B cell (primary cell): ENCODE results near the gene TBC1D14. TPM values are rescaled to one million over a fixed set of nuclear protein-coding genes. Genes with fewer than 3 reads are reported as not detected.

Experiments used
- ATAC-seq: fragments of 200-7000 bp; cut with Tn5 transposase; one replicate; pipeline ENCODE4 v1.10.0; 2021; ENCODE audit warnings: low read depth, mild to moderate bottlenecking, moderate number of reproducible peaks, moderate library complexity
- CTCF ChIA-PET: fragments of 350-600 bp; sonication (Branson Sonifier 250); formaldehyde crosslinking; loops from one replicate; lab custom pipeline; 2021; ENCODE audit warnings: antibody characterized with exemption, inconsistent platforms; lab: Charles Lee
- POLR2A ChIA-PET: fragments of 350-600 bp; sonication (Branson Sonifier 250); formaldehyde crosslinking; loops from one replicate; lab custom pipeline; 2021; ENCODE audit warnings: antibody characterized with exemption; lab: Charles Lee
- DNase-seq: peaks from one replicate; pipeline ENCODE4 v3.0.0; 2013
- H2AFZ ChIP-seq: 2 replicates; pipeline ENCODE4 v1.6.1; 2012; ENCODE audit warnings: mild to moderate bottlenecking, low read depth, low read length; ENCODE audit not compliant: insufficient read depth, poor library complexity, severe bottlenecking
- H3K27ac ChIP-seq, 2 donors: 1 replicate in 1 of 2; 2 replicates in 1 of 2; pipeline ENCODE4 v1.5.1; 2012 to 2013; ENCODE audit warnings: low read length in 2 of 2, mild to moderate bottlenecking in 2 of 2, moderate library complexity in 1 of 2
- H3K27me3 ChIP-seq, 4 experiments: fragments of 200-600 bp in 1 of 4; sonication (generic) in 1 of 4; replicated peaks in 1 of 4; 1 replicate in 2 of 4; 2 replicates in 2 of 4; pipeline versions ENCODE4 v1.6.1 to v1.7.0; 2013 to 2016; ENCODE audit warnings: low read length in 3 of 4, mild to moderate bottlenecking in 2 of 4, mixed read lengths in 1 of 4, moderate library complexity in 1 of 4; ENCODE audit not compliant: insufficient read depth in 4 of 4, control insufficient read depth in 3 of 4; ENCODE audit errors: control extremely low read depth in 1 of 4
- H3K36me3 ChIP-seq, 2 experiments: replicated peaks in 1 of 2; 1 replicate in 1 of 2; 2 replicates in 1 of 2; pipeline versions ENCODE4 v1.6.1 to v1.7.1; 2013; ENCODE audit warnings: low read length in 1 of 2; ENCODE audit not compliant: insufficient read depth in 2 of 2, control insufficient read depth in 1 of 2; ENCODE audit errors: control extremely low read depth in 1 of 2, extremely low read depth in 1 of 2
- H3K4me1 ChIP-seq, 2 donors: fragments of 200-600 bp in 1 of 2; sonication (generic) in 1 of 2; 1 replicate in 1 of 2; 2 replicates in 1 of 2; pipeline versions ENCODE4 v1.5.1 to v1.6.1; 2013 to 2017; ENCODE audit warnings: low read length in 2 of 2; ENCODE audit not compliant: control insufficient read depth in 2 of 2, insufficient read depth in 2 of 2
- H3K4me2 ChIP-seq: replicated peaks from 2 replicates; pipeline ENCODE3; 2012; ENCODE audit warnings: mild to moderate bottlenecking, low read depth, low read length; ENCODE audit not compliant: poor library complexity, severe bottlenecking
- H3K4me3 ChIP-seq, 5 experiments: fragments of 200-600 bp in 1 of 5; sonication (generic) in 1 of 5; 1 replicate in 3 of 5; 2 replicates in 2 of 5; pipeline versions ENCODE4 v1.5.1 to v1.7.0; 2011 to 2016; ENCODE audit warnings: low read length in 4 of 5, mild to moderate bottlenecking in 4 of 5, low read depth in 2 of 5, control low read depth in 1 of 5, moderate library complexity in 1 of 5; ENCODE audit not compliant: insufficient read depth in 1 of 5; ENCODE audit errors: control extremely low read depth in 1 of 5, extremely low read depth in 1 of 5
- H3K79me2 ChIP-seq: fragments of 200-600 bp; sonication (generic); one replicate; pipeline ENCODE4 v1.6.0; 2016; ENCODE audit warnings: low read length; ENCODE audit not compliant: control insufficient read depth, insufficient read depth
- H3K9ac ChIP-seq: fragments of 200-600 bp; sonication (generic); 2 replicates; pipeline ENCODE4 v1.6.1; 2017; ENCODE audit warnings: mild to moderate bottlenecking, low read length, moderate library complexity
- H3K9me3 ChIP-seq, 3 donors: one replicate each; pipeline versions ENCODE4 v1.6.1 to v1.7.1; 2013; ENCODE audit warnings: low read length in 2 of 3; ENCODE audit not compliant: control insufficient read depth in 2 of 3, insufficient read depth in 1 of 3; ENCODE audit errors: control extremely low read depth in 1 of 3
- H4K20me1 ChIP-seq: 2 replicates; pipeline ENCODE4 v1.6.0; 2012; ENCODE audit warnings: mild to moderate bottlenecking, low read length; ENCODE audit not compliant: insufficient read depth, control insufficient read depth, poor library complexity, severe bottlenecking
- H3K27ac Mint-ChIP-seq: one replicate; pipeline ENCODE4 v1.8.0; 2021; ENCODE audit warnings: mixed read lengths
- H3K27me3 Mint-ChIP-seq: one replicate; pipeline ENCODE4 v1.8.0; 2021; ENCODE audit warnings: mixed read lengths
- H3K4me1 Mint-ChIP-seq: one replicate; pipeline ENCODE4 v1.8.0; 2021; ENCODE audit warnings: mixed read lengths
- H3K4me3 Mint-ChIP-seq: one replicate; pipeline ENCODE4 v1.8.0; 2021; ENCODE audit warnings: mixed read lengths
- H3K9me3 Mint-ChIP-seq: one replicate; pipeline ENCODE4 v1.8.0; 2022; ENCODE audit warnings: mixed read lengths; ENCODE audit not compliant: insufficient read depth
- CTCF ChIP-seq: fragments of 200-600 bp; IDR thresholded peaks from one replicate; pipeline ENCODE4 v1.8.0; 2022; ENCODE audit warnings: antibody characterized with exemption, mild to moderate bottlenecking
- EZH2 ChIP-seq: IDR thresholded peaks from 2 replicates; pipeline ENCODE4 v1.6.1; 2012; ENCODE audit warnings: borderline replicate concordance, low read depth, mild to moderate bottlenecking, moderate library complexity, low read length; ENCODE audit not compliant: insufficient read depth, poor library complexity, severe bottlenecking
- WGBS: methylation state at CpG from one replicate; pipeline ENCODE4 v1.1.5; 2013; ENCODE audit warnings: missing lambda C conversion rate; ENCODE audit not compliant: insufficient coverage; 5-methylcytosine and 5-hydroxymethylcytosine counted together
- intact Hi-C: fragments of 100-400 bp; cut with micrococcal nuclease; formaldehyde crosslinking; loops from one replicate; pipeline ENCODE4 v1.10.0; 2022
- polyA plus RNA-seq: library from polyadenylated mRNA; depleted of rRNA; stranded (reverse); fragments of >200 nt; gene quantifications from 2 replicates; pipeline ENCODE4 v1.2.3, GENCODE V29; 2012
- total RNA-seq, 2 donors: library from RNA; stranded (reverse); fragments of 120-200 nt in 1 of 2; gene quantifications; 1 replicate in 1 of 2; 2 replicates in 1 of 2; pipeline versions ENCODE4 v1.2.3 to v1.2.4, GENCODE V29; 2013 to 2022

The TBC1D14 gene
- total and polyA plus RNA-seq, 2 donors (not counting 1 experiment from before 2014, with no cell fraction given): 21.9 to 42.0 TPM

- H3K4me1 ChIP-seq: peaks cover 7 to 10% of the 10 kb centered on the region in 2 donors
- ChIA-PET CTCF (interaction anchor here (1.2 to 5.5 kb wide), 2 partner anchors 11 to 186 kb away, joined by 4 to 33 read pairs; no protein-coding TSS in a partner anchor), POLR2A (interaction anchor here (0.5 kb wide), 1 partner anchor 165 kb away, joined by 4 read pairs; no protein-coding TSS in a partner anchor)
- no peak overlapping the region for H2AFZ ChIP-seq
- TF ChIP-seq CTCF: no peak
- TF ChIP-seq EZH2: no peak
- peaks cover 8 to 20% of the 10 kb centered on the region in 2 experiments for H3K36me3 ChIP-seq
- no peak overlapping the region for H3K4me3 Mint-ChIP-seq
- no peak overlapping the region for H3K27ac Mint-ChIP-seq
- H3K4me1 Mint-ChIP-seq: peaks cover 2% of the 10 kb centered on the region
- H3K27me3 ChIP-seq: no peaks in the 10 kb centered on the region
- H3K9me3 Mint-ChIP-seq: no peaks in the 10 kb centered on the region
- intact Hi-C loops: no loop called here
- no peak overlapping the region for H3K4me3 ChIP-seq
- H3K27ac ChIP-seq: no peak overlapping the region
- DNase-seq (no peak), ATAC-seq (no peak)
- 100% methylated on average over 3 of the region's 3 CpGs for WGBS
- no peaks in the 10 kb centered on the region for H3K79me2 ChIP-seq
- H3K4me2 ChIP-seq: no peak overlapping the region
- H3K27me3 Mint-ChIP-seq: no peaks in the 10 kb centered on the region
- no peaks in the 10 kb centered on the region for H4K20me1 ChIP-seq
- no peak overlapping the region for H3K9ac ChIP-seq
- H3K9me3 ChIP-seq: peaks cover 0 to 11% (median 0%) of the 10 kb centered on the region in 3 donors
Measured at GRCh38 chr4:6884341-6884870, 25.2 kb upstream of the TBC1D14 start.

GRCh38 chr4:6885953-6886557 lies 23.6 kb upstream of the TBC1D14 start:
- 48% methylated on average over 14 of the region's 15 CpGs for WGBS
- Mint-ChIP-seq H3K27me3 (no peaks in the 10 kb centered on the region), H3K9me3 (no peaks in the 10 kb centered on the region), H3K4me1 (peaks cover 2% of the 10 kb centered on the region), H3K4me3 (no peak overlapping the region), H3K27ac (no peak overlapping the region)
- Histone ChIP-seq H3K4me1 (peaks cover 7 to 10% of the 10 kb centered on the region in 2 donors), H3K9me3 (peaks cover 0 to 26% (median 0%) of the 10 kb centered on the region in 3 donors), H2AFZ (no peak overlapping the region), H3K36me3 (peaks cover 6 to 10% of the 10 kb centered on the region in 2 experiments), H3K27me3 (no peaks in the 10 kb centered on the region), H3K4me3 (no peak overlapping the region), H3K4me2 (no peak overlapping the region), H4K20me1 (no peaks in the 10 kb centered on the region), H3K79me2 (no peaks in the 10 kb centered on the region), H3K9ac (no peak overlapping the region), H3K27ac (no peak overlapping the region)
- CTCF ChIA-PET: interaction anchor here (0.7 to 5.5 kb wide), 7 partner anchors 13 to 196 kb away, joined by 3 to 33 read pairs (median 4); no protein-coding TSS in a partner anchor
- DNase-seq: peak; percentile 31
- POLR2A ChIA-PET: no interaction called here
- intact Hi-C loops: no loop called here
- ATAC-seq: peak; percentile 31
- TF ChIP-seq CTCF (no peak), EZH2 (no peak)
